Suprapubic skin (tissue), 3 donors: ENCODE data around the gene SOS1.

Experiments used
- POLR2A ChIP-seq, 2 donors: fragments of 450-650 bp; IDR thresholded peaks; one replicate each; pipeline ENCODE4 v1.6.1; 2017; ENCODE audit warnings: antibody characterized with exemption in 2 of 2, mild to moderate bottlenecking in 2 of 2, moderate library complexity in 2 of 2
- TF ChIP-seq, protein P1 (sequence below), 2 donors: fragments of 200-600 bp in 1 of 2; fragments of 450-650 bp in 1 of 2; sonication (generic) in 1 of 2; IDR thresholded peaks; one replicate each; pipeline ENCODE4 v1.5.1; 2016 to 2019; ENCODE audit warnings: antibody characterized with exemption in 2 of 2, mild to moderate bottlenecking in 1 of 2, moderate library complexity in 1 of 2

DNA sequence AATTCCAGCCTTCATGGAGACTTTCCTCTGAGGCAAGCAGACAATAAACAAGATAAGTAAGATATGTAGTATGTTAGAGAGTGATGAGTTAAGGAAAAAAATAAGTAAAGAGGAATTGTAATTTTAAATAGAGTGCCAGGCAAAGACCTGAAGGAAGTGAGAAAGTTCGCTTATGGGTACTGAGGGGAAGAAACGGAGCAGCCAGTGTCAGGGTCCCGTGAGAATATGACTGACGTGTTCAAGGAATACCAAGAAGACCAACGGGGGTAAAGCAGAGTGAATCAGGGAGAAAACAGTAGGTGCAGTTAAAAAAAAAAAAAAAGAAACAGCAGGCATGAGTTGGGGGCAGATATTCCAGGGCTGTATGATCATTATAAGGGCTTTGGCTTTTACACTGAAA is 186.1 kb downstream of the SOS1 start:
- no peak for TF ChIP-seq POLR2A (IDR thresholded peaks at IDR 0.05)
- TF ChIP-seq, protein P1, sequence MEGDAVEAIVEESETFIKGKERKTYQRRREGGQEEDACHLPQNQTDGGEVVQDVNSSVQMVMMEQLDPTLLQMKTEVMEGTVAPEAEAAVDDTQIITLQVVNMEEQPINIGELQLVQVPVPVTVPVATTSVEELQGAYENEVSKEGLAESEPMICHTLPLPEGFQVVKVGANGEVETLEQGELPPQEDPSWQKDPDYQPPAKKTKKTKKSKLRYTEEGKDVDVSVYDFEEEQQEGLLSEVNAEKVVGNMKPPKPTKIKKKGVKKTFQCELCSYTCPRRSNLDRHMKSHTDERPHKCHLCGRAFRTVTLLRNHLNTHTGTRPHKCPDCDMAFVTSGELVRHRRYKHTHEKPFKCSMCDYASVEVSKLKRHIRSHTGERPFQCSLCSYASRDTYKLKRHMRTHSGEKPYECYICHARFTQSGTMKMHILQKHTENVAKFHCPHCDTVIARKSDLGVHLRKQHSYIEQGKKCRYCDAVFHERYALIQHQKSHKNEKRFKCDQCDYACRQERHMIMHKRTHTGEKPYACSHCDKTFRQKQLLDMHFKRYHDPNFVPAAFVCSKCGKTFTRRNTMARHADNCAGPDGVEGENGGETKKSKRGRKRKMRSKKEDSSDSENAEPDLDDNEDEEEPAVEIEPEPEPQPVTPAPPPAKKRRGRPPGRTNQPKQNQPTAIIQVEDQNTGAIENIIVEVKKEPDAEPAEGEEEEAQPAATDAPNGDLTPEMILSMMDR (IDR thresholded peaks at IDR 0.05), result no peak
